H1 (cell line): ENCODE data around the gene ERC1.

Source experiments
- EP300 ChIP-seq, 2 experiments: IDR thresholded peaks; 1 replicate in 1 of 2; 2 replicates in 1 of 2; pipeline ENCODE4 v1.6.1; 2011 to 2012; ENCODE audit warnings: low read depth in 2 of 2, low read length in 2 of 2, mild to moderate bottlenecking in 2 of 2, borderline replicate concordance in 1 of 2, inconsistent platforms in 1 of 2, moderate library complexity in 1 of 2
- EZH2 ChIP-seq: fragments of 200-600 bp; sonication (generic); IDR thresholded peaks from 2 replicates; pipeline ENCODE4 v1.7.1; 2012; ENCODE audit warnings: low read depth, mild to moderate bottlenecking, moderate library complexity, low read length, inconsistent platforms; ENCODE audit not compliant: severe bottlenecking
- GABPA ChIP-seq: IDR thresholded peaks from 2 replicates; pipeline ENCODE4 v1.6.1; 2011; ENCODE audit warnings: mild to moderate bottlenecking, low read length, moderate library complexity, borderline replicate concordance; ENCODE audit not compliant: insufficient read depth
- NANOG ChIP-seq: IDR thresholded peaks from 2 replicates; pipeline ENCODE4 v1.6.1; 2011; ENCODE audit warnings: low read length, low read depth, mild to moderate bottlenecking, inconsistent platforms; ENCODE audit not compliant: insufficient read depth, poor library complexity, severe bottlenecking
- POLR2AphosphoS5 ChIP-seq: IDR thresholded peaks from 2 replicates; pipeline ENCODE4 v1.6.1; 2011; ENCODE audit warnings: low read depth, low read length
- RAD21 ChIP-seq, 2 experiments: IDR thresholded peaks in 1 of 2; conservative IDR thresholded peaks in 1 of 2; 2 replicates each; pipeline ENCODE4 v1.6.1; 2011; ENCODE audit warnings: low read depth in 2 of 2, low read length in 2 of 2, improper control_type of control experiment in 1 of 2, inconsistent platforms in 1 of 2, mild to moderate bottlenecking in 1 of 2, moderate library complexity in 1 of 2
- SP1 ChIP-seq: IDR thresholded peaks from 2 replicates; pipeline ENCODE4 v1.6.1; 2011; ENCODE audit warnings: low read depth, low read length
- TAF1 ChIP-seq: IDR thresholded peaks from 2 replicates; pipeline ENCODE4 v1.6.1; 2011; ENCODE audit warnings: mild to moderate bottlenecking, low read depth, low read length
- TF ChIP-seq, protein P1 (sequence below), 3 experiments: IDR thresholded peaks; 1 replicate in 2 of 3; 2 replicates in 1 of 3; pipeline versions ENCODE4 v1.5.1 to v1.6.1; 2011; ENCODE audit warnings: low read length in 3 of 3, mild to moderate bottlenecking in 3 of 3, inconsistent platforms in 2 of 3, low read depth in 1 of 3, moderate library complexity in 1 of 3; ENCODE audit not compliant: insufficient read depth in 1 of 3; ENCODE audit errors: control extremely low read depth in 1 of 3

- TF ChIP-seq, protein P1, sequence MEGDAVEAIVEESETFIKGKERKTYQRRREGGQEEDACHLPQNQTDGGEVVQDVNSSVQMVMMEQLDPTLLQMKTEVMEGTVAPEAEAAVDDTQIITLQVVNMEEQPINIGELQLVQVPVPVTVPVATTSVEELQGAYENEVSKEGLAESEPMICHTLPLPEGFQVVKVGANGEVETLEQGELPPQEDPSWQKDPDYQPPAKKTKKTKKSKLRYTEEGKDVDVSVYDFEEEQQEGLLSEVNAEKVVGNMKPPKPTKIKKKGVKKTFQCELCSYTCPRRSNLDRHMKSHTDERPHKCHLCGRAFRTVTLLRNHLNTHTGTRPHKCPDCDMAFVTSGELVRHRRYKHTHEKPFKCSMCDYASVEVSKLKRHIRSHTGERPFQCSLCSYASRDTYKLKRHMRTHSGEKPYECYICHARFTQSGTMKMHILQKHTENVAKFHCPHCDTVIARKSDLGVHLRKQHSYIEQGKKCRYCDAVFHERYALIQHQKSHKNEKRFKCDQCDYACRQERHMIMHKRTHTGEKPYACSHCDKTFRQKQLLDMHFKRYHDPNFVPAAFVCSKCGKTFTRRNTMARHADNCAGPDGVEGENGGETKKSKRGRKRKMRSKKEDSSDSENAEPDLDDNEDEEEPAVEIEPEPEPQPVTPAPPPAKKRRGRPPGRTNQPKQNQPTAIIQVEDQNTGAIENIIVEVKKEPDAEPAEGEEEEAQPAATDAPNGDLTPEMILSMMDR (IDR thresholded peaks at IDR 0.05; ENCODE audit: control extremely low read depth in 1 of 3, insufficient read depth in 1 of 3, low read depth in 1 of 3, low read length in 3 of 3): no peak
- TF ChIP-seq EP300 (IDR thresholded peaks at IDR 0.05; ENCODE audit: borderline replicate concordance in 1 of 2, low read depth in 2 of 2, low read length in 2 of 2): no peak
- TF ChIP-seq RAD21 (IDR thresholded peaks at IDR 0.05 in 1 of 2, conservative IDR thresholded peaks at IDR 0.05 in 1 of 2; ENCODE audit: low read depth in 2 of 2, low read length in 2 of 2): no peak
- no peak for TF ChIP-seq SP1
- no peak for TF ChIP-seq TAF1
- TF ChIP-seq EZH2: no peak
- TF ChIP-seq GABPA: no peak
- TF ChIP-seq POLR2AphosphoS5: no peak
- TF ChIP-seq NANOG: no peak
Measured at GRCh38 chr12:1403417-1403816, 412.4 kb downstream of the ERC1 start.
